HL-60 (cell line): ENCODE measurements around the gene SELENOV.

Experiments
- DNase-seq, 2 experiments: peaks; one replicate each; pipeline ENCODE4 v3.0.0-alpha.2; 2010 to 2020; ENCODE audit warnings: low read depth in 1 of 2, low spot score in 1 of 2
- H3K27ac ChIP-seq: fragments of 250-450 bp; sonication (Bioruptor Pico); replicated peaks from 2 replicates; pipeline ENCODE4 v1.5.1; 2020; ENCODE audit warnings: mild to moderate bottlenecking, moderate library complexity
- H3K27me3 ChIP-seq: fragments of 250-450 bp; sonication (Bioruptor Pico); 2 replicates; pipeline ENCODE4 v1.5.1; 2021; ENCODE audit warnings: mild to moderate bottlenecking, moderate library complexity; ENCODE audit not compliant: insufficient read depth, poor library complexity, severe bottlenecking
- H3K4me3 ChIP-seq: replicated peaks from 2 replicates; pipeline ENCODE4 v1.5.1; 2011; ENCODE audit warnings: mild to moderate bottlenecking, control low read depth, low read length; ENCODE audit not compliant: insufficient read depth
- GABPA ChIP-seq: IDR thresholded peaks from 2 replicates; pipeline ENCODE4 v1.6.1; 2012; ENCODE audit warnings: low read depth
- POLR2AphosphoS5 ChIP-seq: IDR thresholded peaks from 2 replicates; pipeline ENCODE4 v1.6.1; 2012; ENCODE audit warnings: low read depth
- SPI1 ChIP-seq: IDR thresholded peaks from 2 replicates; pipeline ENCODE4 v1.6.1; 2012; ENCODE audit warnings: low read depth, mild to moderate bottlenecking, borderline replicate concordance
- TF ChIP-seq, protein P1 (sequence below): IDR thresholded peaks from one replicate; pipeline ENCODE4 v1.5.1; 2011; ENCODE audit warnings: low read length, control low read depth, inconsistent platforms; ENCODE audit not compliant: insufficient read depth
- TF ChIP-seq, protein P2 (sequence below): IDR thresholded peaks from 2 replicates; pipeline ENCODE4 v1.6.1; 2012; ENCODE audit warnings: low read depth; ENCODE audit not compliant: insufficient replicate concordance

The SELENOV gene

DNA sequence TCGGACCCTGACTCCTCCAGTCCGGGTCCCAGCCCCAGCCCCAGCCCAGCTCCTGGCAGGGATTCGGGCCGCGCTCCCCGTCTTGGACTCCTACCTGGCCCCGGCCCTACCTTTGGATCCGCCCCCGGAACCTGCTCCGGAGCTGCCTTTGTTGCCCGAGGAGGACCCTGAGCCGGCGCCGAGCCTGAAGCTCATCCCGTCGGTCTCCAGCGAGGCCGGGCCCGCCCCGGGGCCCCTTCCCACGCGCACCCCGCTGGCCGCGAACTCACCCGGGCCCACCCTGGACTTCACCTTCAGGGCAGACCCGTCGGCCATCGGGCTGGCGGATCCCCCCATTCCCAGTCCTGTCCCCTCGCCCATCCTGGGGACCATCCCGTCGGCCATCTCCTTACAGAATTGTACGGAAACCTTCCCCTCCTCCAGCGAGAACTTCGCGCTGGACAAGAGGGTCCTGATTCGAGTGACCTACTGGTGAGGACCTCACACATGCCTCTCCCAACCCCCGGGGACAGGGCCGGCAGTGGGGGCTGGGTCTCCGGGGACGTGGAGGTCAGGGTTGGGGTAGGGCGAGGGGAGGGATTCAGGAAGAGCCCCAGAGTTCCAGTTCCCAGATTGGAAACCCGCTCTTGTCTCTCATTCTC, 732 bp downstream of the SELENOV start:
- TF ChIP-seq SPI1 (no peak), POLR2AphosphoS5 (no peak), GABPA (no peak)
- TF ChIP-seq, protein P1, sequence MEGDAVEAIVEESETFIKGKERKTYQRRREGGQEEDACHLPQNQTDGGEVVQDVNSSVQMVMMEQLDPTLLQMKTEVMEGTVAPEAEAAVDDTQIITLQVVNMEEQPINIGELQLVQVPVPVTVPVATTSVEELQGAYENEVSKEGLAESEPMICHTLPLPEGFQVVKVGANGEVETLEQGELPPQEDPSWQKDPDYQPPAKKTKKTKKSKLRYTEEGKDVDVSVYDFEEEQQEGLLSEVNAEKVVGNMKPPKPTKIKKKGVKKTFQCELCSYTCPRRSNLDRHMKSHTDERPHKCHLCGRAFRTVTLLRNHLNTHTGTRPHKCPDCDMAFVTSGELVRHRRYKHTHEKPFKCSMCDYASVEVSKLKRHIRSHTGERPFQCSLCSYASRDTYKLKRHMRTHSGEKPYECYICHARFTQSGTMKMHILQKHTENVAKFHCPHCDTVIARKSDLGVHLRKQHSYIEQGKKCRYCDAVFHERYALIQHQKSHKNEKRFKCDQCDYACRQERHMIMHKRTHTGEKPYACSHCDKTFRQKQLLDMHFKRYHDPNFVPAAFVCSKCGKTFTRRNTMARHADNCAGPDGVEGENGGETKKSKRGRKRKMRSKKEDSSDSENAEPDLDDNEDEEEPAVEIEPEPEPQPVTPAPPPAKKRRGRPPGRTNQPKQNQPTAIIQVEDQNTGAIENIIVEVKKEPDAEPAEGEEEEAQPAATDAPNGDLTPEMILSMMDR: no peak
- TF ChIP-seq, protein P2, sequence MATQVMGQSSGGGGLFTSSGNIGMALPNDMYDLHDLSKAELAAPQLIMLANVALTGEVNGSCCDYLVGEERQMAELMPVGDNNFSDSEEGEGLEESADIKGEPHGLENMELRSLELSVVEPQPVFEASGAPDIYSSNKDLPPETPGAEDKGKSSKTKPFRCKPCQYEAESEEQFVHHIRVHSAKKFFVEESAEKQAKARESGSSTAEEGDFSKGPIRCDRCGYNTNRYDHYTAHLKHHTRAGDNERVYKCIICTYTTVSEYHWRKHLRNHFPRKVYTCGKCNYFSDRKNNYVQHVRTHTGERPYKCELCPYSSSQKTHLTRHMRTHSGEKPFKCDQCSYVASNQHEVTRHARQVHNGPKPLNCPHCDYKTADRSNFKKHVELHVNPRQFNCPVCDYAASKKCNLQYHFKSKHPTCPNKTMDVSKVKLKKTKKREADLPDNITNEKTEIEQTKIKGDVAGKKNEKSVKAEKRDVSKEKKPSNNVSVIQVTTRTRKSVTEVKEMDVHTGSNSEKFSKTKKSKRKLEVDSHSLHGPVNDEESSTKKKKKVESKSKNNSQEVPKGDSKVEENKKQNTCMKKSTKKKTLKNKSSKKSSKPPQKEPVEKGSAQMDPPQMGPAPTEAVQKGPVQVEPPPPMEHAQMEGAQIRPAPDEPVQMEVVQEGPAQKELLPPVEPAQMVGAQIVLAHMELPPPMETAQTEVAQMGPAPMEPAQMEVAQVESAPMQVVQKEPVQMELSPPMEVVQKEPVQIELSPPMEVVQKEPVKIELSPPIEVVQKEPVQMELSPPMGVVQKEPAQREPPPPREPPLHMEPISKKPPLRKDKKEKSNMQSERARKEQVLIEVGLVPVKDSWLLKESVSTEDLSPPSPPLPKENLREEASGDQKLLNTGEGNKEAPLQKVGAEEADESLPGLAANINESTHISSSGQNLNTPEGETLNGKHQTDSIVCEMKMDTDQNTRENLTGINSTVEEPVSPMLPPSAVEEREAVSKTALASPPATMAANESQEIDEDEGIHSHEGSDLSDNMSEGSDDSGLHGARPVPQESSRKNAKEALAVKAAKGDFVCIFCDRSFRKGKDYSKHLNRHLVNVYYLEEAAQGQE: no peak
- Histone ChIP-seq H3K4me3 (no peak overlapping the region), H3K27me3 (peaks cover 37% of the 10 kb centered on the region), H3K27ac (no peak overlapping the region)
- DNase-seq: no peak

GRCh38 chr19:39516270-39516669, 1.3 kb downstream of the SELENOV start:
- H3K4me3 ChIP-seq: no peak overlapping the region

DNA sequence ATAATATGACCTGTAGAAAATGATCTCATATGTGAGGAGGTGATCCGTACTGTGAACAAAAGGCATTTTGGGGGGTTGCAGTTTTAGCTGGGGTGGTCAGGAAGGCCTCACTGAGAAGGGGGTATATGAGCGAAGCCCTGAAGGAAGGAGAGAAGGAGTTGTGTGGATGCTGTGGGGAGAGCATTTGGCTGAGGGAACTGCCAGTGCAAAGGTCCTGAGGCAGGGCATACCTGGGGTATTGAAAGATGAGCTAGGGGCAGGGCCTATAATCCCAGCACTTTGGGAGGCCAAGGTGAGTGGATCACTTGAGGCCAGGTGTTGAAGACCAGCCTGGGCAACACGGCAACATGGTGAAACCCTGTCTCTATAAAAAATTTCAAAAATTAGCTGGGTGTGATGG, 2.5 kb downstream of the SELENOV start:
- Histone ChIP-seq H3K4me3 (no peak overlapping the region), H3K27me3 (peaks cover 37% of the 10 kb centered on the region), H3K27ac (no peak overlapping the region)
- TF ChIP-seq, protein P1: no peak
- no peak for TF ChIP-seq SPI1
- TF ChIP-seq GABPA: no peak
- no peak for TF ChIP-seq POLR2AphosphoS5
- TF ChIP-seq, protein P2: no peak
- DNase-seq: no peak

More at GRCh38 chr19:39516270-39516669, 1.3 kb downstream of the SELENOV start:
- no peak overlapping the region for H3K27ac ChIP-seq
- no peak for DNase-seq
- TF ChIP-seq SPI1 (0 out of 2 replicates have a peak, but pooled peaks have one; percentile 6), GABPA (no peak)
- H3K27me3 ChIP-seq: peaks cover 37% of the 10 kb centered on the region

- Histone ChIP-seq H3K27ac (no peak overlapping the region), H3K27me3 (peaks cover 33% of the 10 kb centered on the region), H3K4me3 (no peak overlapping the region)
- DNase-seq: no peak
- TF ChIP-seq, protein P2: no peak
- TF ChIP-seq GABPA (no peak), POLR2AphosphoS5 (no peak), SPI1 (no peak)
- TF ChIP-seq, protein P1: no peak
Measured at GRCh38 chr19:39518458-39518857, 3.5 kb downstream of the SELENOV start.
